Ishikawa (cell line): ENCODE results near the gene TUBA4A.

Experiments used
- CEBPB ChIP-seq: IDR thresholded peaks from 2 replicates; pipeline ENCODE4 v1.6.1; 2012
- CREB1 ChIP-seq: IDR thresholded peaks from 2 replicates; pipeline ENCODE4 v1.6.1; 2012; ENCODE audit warnings: low read depth
- EGR1 ChIP-seq: IDR thresholded peaks from 2 replicates; pipeline ENCODE4 v1.6.1; 2012
- EP300 ChIP-seq: IDR thresholded peaks from 2 replicates; pipeline ENCODE4 v1.6.1; 2012; ENCODE audit warnings: borderline replicate concordance
- FOXM1 ChIP-seq: IDR thresholded peaks from 2 replicates; pipeline ENCODE4 v1.6.1; 2012; ENCODE audit warnings: low read depth, borderline replicate concordance
- NFIC ChIP-seq: IDR thresholded peaks from 2 replicates; pipeline ENCODE4 v1.6.1; 2012
- RAD21 ChIP-seq: IDR thresholded peaks from 2 replicates; pipeline ENCODE4 v1.6.1; 2012; ENCODE audit warnings: low read depth
- REST ChIP-seq: IDR thresholded peaks from 2 replicates; pipeline ENCODE4 v1.6.1; 2012; ENCODE audit warnings: low read depth, mild to moderate bottlenecking
- TAF1 ChIP-seq: IDR thresholded peaks from 2 replicates; pipeline ENCODE4 v1.6.1; 2012; ENCODE audit warnings: low read depth, mild to moderate bottlenecking
- TCF12 ChIP-seq: IDR thresholded peaks from 2 replicates; pipeline ENCODE4 v1.6.1; 2012; ENCODE audit warnings: low read depth
- TEAD4 ChIP-seq: IDR thresholded peaks from 2 replicates; pipeline ENCODE4 v1.6.1; 2012
- USF1 ChIP-seq: IDR thresholded peaks from 2 replicates; pipeline ENCODE4 v1.6.1; 2012
- YY1 ChIP-seq: IDR thresholded peaks from 2 replicates; pipeline ENCODE4 v1.6.1; 2012; ENCODE audit warnings: low read depth
- ZBTB7A ChIP-seq: IDR thresholded peaks from 2 replicates; pipeline ENCODE4 v1.6.1; 2012; ENCODE audit warnings: low read depth
- TF ChIP-seq, protein P1 (sequence below): IDR thresholded peaks from 2 replicates; pipeline ENCODE4 v1.6.1; 2012

Gene TUBA4A

DNA sequence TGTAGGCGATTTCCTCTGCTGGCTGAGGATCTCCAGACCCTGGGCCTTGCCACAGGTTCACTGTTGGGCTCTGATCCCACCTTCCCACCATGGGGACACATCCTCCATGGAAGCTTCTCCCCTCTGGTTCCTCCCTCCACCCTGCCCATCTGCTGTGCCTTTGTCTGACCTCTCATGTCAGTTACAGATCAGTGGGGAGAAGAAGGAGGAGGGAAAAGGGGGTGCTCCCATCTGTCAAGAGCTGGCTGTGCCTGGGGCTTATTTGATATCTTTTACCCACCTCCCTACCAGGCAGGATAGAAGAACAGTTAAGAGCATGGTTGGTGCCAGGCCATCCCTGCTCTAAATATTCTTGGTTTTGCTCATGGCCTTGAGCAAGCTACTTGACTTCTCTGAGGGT, 13.2 kb upstream of the TUBA4A start:
- TF ChIP-seq RAD21 (no peak), TAF1 (no peak), EGR1 (no peak), NFIC (no peak), TCF12 (no peak), TEAD4 (no peak), USF1 (no peak), CEBPB (no peak)
- TF ChIP-seq, protein P1, sequence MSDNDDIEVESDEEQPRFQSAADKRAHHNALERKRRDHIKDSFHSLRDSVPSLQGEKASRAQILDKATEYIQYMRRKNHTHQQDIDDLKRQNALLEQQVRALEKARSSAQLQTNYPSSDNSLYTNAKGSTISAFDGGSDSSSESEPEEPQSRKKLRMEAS, result no peak

DNA sequence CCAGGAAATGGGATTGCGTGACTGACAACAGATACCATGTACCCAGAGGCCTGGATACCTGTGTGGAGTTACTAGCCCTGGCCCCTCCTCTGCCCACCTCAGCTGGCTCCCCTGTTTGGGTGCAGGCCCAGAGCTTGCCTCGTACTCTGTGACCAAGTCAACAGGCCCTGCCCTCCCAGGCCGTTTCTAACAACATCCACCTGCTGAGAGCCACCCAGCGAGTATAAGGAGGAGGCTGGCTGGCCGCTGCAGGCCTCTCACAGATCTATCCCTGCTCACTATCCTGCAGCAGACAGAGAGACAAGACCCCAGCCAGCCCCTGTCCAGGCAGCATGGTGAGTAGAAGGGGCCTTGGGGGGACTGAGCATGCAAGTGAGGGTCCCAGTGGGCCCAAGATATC, 12.5 kb upstream of the TUBA4A start:
- no peak for TF ChIP-seq ZBTB7A
- TF ChIP-seq NFIC, result no peak
- TF ChIP-seq FOXM1, result no peak
- TF ChIP-seq RAD21, result no peak
- no peak for TF ChIP-seq EP300
- no peak for TF ChIP-seq TAF1
- no peak for TF ChIP-seq EGR1
- TF ChIP-seq, protein P1, result no peak
- TF ChIP-seq CREB1, result no peak
- TF ChIP-seq TCF12, result no peak
- TF ChIP-seq USF1, result no peak
- TF ChIP-seq TEAD4, result no peak
- TF ChIP-seq YY1, result no peak
- TF ChIP-seq CEBPB, result no peak
- no peak for TF ChIP-seq REST

- TF ChIP-seq ZBTB7A (no peak), FOXM1 (no peak), RAD21 (no peak), USF1 (no peak), CREB1 (no peak), YY1 (no peak), TCF12 (no peak), TAF1 (no peak), EGR1 (no peak), EP300 (no peak), CEBPB (no peak)
Measured at GRCh38 chr2:219261024-219261855, 7.5 kb upstream of the TUBA4A start.

GRCh38 chr2:219254590-219255201, 978 bp upstream of the TUBA4A start:
- TF ChIP-seq EGR1, result no peak
- no peak for TF ChIP-seq CEBPB
- TF ChIP-seq EP300, result no peak
- no peak for TF ChIP-seq YY1
- no peak for TF ChIP-seq ZBTB7A
- no peak for TF ChIP-seq TEAD4
- TF ChIP-seq REST, result no peak
- TF ChIP-seq USF1, result no peak
- TF ChIP-seq TCF12, result no peak
- no peak for TF ChIP-seq NFIC
- TF ChIP-seq FOXM1, result no peak
- TF ChIP-seq, protein P1, result no peak
